ENCODE data around the gene FBXL16. TPM values are rescaled to one million over a fixed set of nuclear protein-coding genes. Genes with fewer than 3 reads are reported as not detected.

Gene FBXL16
- total RNA-seq, 1 donor from 2014 or later = under 0.01 TPM

- DNase-seq (ENCODE audit: low read depth in 2 of 2) = no peak
These were observed 43.0 kb downstream of the FBXL16 start for GRCh38 chr16:662597-662996.

GRCh38 chr16:662095-662494 lies 43.5 kb downstream of the FBXL16 start:
- DNase-seq (ENCODE audit: low read depth in 2 of 2) = no peak

- DNase-seq (ENCODE audit: low read depth in 2 of 2) = no peak
These were observed 44.3 kb downstream of the FBXL16 start for GRCh38 chr16:661184-661821.

- DNase-seq (ENCODE audit: low read depth in 2 of 2) = peak; percentile 94
These were observed 45.0 kb downstream of the FBXL16 start for GRCh38 chr16:660459-661183.

- DNase-seq (ENCODE audit: low read depth in 2 of 2) = no peak
These were observed 45.5 kb downstream of the FBXL16 start for GRCh38 chr16:660132-660458.

- no peak for DNase-seq (ENCODE audit: low read depth in 2 of 2)
These were observed 46.0 kb downstream of the FBXL16 start for GRCh38 chr16:659618-660017.

GRCh38 chr16:658679-659571 lies 46.7 kb downstream of the FBXL16 start:
- DNase-seq (ENCODE audit: low read depth in 2 of 2) = no peak

GRCh38 chr16:657487-657886 lies 48.1 kb downstream of the FBXL16 start:
- DNase-seq (ENCODE audit: low read depth in 2 of 2) = no peak

- no peak for DNase-seq (ENCODE audit: low read depth in 2 of 2)
These were observed 51.6 kb downstream of the FBXL16 start for GRCh38 chr16:654034-654433.

GRCh38 chr16:652454-653305 lies 52.9 kb downstream of the FBXL16 start:
- DNase-seq (ENCODE audit: low read depth in 2 of 2) = no peak

- no peak for DNase-seq (ENCODE audit: low read depth in 2 of 2)
These were observed 53.8 kb downstream of the FBXL16 start for GRCh38 chr16:651844-652243.

GRCh38 chr16:649631-650030 lies 56.0 kb downstream of the FBXL16 start:
- no peak for DNase-seq (ENCODE audit: low read depth in 2 of 2)

GRCh38 chr16:648781-649589 lies 56.6 kb downstream of the FBXL16 start, which contains the start of gene WDR90:
TSS of gene WDR90 (plus strand) at chr16:649365. CDS start at chr16:649417, 52 bp downstream.
- DNase-seq (ENCODE audit: low read depth in 2 of 2) = peak; percentile 91 to 94

- DNase-seq (ENCODE audit: low read depth in 2 of 2) = peak in 1 of 2 donors; percentile 37
These were observed 57.4 kb downstream of the FBXL16 start for GRCh38 chr16:648071-648780.

GRCh38 chr16:647173-647902 lies 58.3 kb downstream of the FBXL16 start:
- no peak for DNase-seq (ENCODE audit: low read depth in 2 of 2)

GRCh38 chr16:646679-647172 lies 58.9 kb downstream of the FBXL16 start:
- DNase-seq (ENCODE audit: low read depth in 2 of 2) = no peak

GRCh38 chr16:645852-646678 lies 59.5 kb downstream of the FBXL16 start:
- DNase-seq (ENCODE audit: low read depth in 2 of 2) = no peak

- DNase-seq (ENCODE audit: low read depth in 2 of 2) = no peak
These were observed 61.0 kb downstream of the FBXL16 start for GRCh38 chr16:644556-644955.

Measured in lung microvascular endothelial cell (primary cell).